Naive thymus-derived CD8-positive, alpha-beta T cell (primary cell): ENCODE results near the gene TRDN. TPM values are rescaled to one million over a fixed set of nuclear protein-coding genes. Genes with fewer than 3 reads are reported as not detected.

ENCODE experiments used
- ATAC-seq, 2 donors: fragments of 150-1000 bp; cut with Tn5 transposase in 1 of 2; sonication (Bioruptor Pico), chemical (Tn5 transposase) in 1 of 2; 1 replicate in 1 of 2; 2 replicates in 1 of 2; pipeline ENCODE4 v1.10.0; 2021; ENCODE audit warnings: mild to moderate bottlenecking in 2 of 2, moderate library complexity in 2 of 2
- POLR2A ChIA-PET: fragments of 350-600 bp; sonication (Branson Sonifier 250); formaldehyde crosslinking; loops from one replicate; lab custom pipeline; 2021; ENCODE audit warnings: antibody characterized with exemption; lab: Charles Lee
- DNase-seq, 10 donors: peaks; one replicate each; pipeline versions ENCODE4 v3.0.0 to v3.0.0-alpha.2; 2020 to 2022
- H3K27ac Mint-ChIP-seq, 10 donors: one replicate each; pipeline ENCODE4 v1.8.0; 2020 to 2022; ENCODE audit warnings: mild to moderate bottlenecking in 10 of 10, mixed read lengths in 10 of 10, moderate library complexity in 4 of 10, inconsistent platforms in 1 of 10
- H3K27me3 Mint-ChIP-seq, 5 donors: one replicate each; pipeline ENCODE4 v1.8.0; 2021 to 2022; ENCODE audit warnings: mixed read lengths in 5 of 5
- H3K36me3 Mint-ChIP-seq, 3 donors: one replicate each; pipeline ENCODE4 v1.8.0; 2020 to 2022; ENCODE audit warnings: mixed read lengths in 3 of 3, mild to moderate bottlenecking in 2 of 3, inconsistent platforms in 1 of 3
- H3K4me1 Mint-ChIP-seq, 4 donors: one replicate each; pipeline ENCODE4 v1.8.0; 2021 to 2022; ENCODE audit warnings: mixed read lengths in 4 of 4
- H3K4me3 Mint-ChIP-seq, 10 donors: one replicate each; pipeline ENCODE4 v1.8.0; 2020 to 2022; ENCODE audit warnings: mild to moderate bottlenecking in 10 of 10, mixed read lengths in 10 of 10, moderate library complexity in 6 of 10, inconsistent platforms in 1 of 10
- H3K9me3 Mint-ChIP-seq, 9 donors: one replicate each; pipeline ENCODE4 v1.8.0; 2020 to 2022; ENCODE audit warnings: mixed read lengths in 9 of 9, mild to moderate bottlenecking in 3 of 9, inconsistent platforms in 1 of 9, moderate library complexity in 1 of 9
- polyA plus RNA-seq, 3 donors: library from polyadenylated mRNA; unstranded; fragments of 300-500 nt; fragmentation: Illumina TruSeq; gene quantifications; one replicate each; pipeline ENCODE4 v1.2.3, GENCODE V29; 2021
- total RNA-seq, 8 experiments: library from RNA in 2 of 8; stranded (reverse) in 2 of 8; gene quantifications; one replicate each; pipeline ENCODE4 v1.2.3 and lab custom pipeline; 2021 to 2026

TRDN gene
- total and polyA plus RNA-seq, 5 experiments from 2014 or later = not detected

DNA sequence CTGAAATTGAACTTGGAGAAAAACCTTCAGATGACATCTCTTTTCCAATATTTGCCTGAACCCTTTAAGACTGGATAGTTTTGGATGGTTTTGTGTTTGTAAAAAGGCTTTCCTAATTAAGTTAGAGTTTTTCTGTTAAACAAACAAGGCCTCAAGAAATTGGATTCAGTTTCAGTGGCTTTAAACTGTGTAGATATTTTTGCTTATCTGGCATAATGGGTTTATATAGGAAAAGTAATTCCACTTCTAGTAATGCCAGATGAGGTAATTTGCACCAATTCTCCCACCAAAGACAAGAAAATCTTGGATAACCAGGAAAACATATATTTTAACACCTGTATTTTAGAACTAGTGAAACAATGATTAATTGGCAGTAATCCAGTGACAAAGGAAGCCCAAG is 12.0 kb upstream of the TRDN start:
- Mint-ChIP-seq H3K4me3 (no peak overlapping the region), H3K36me3 (no peaks in the 10 kb centered on the region), H3K27me3 (no peaks in the 10 kb centered on the region), H3K4me1 (no peaks in the 10 kb centered on the region), H3K27ac (no peak overlapping the region), H3K9me3 (peaks cover 0 to 15% (median 5%) of the 10 kb centered on the region in 9 donors)
- POLR2A ChIA-PET = no interaction called here
- no peak for ATAC-seq
- no peak for DNase-seq

DNA sequence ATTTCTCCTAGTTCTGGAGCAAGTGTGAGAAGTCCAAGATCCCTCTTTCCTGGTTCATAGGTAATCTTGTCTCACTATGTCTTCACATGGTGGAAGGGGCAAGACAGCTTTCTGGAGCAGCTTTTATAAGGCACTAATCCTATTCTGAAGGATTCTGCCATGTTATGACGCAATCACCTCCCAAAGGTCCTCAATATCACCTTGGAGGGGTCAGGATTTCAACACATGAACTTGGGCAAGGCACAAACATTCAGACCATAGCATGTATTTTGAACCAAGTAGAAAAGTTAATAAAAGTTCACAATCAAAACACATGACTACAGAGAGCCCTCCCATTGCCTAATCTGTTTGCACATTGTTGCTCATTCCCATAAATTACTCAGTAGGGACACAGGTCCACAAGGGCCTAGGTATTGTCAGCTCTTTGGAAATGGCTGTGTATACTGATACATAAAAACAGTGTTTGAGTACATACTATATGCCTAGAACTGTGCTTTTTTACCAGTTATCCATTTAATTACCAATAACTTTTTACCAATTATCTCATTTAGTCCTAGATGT is 11.3 kb upstream of the TRDN start:
- DNase-seq (no peak), ATAC-seq (no peak)
- no peak overlapping the region for H3K27ac Mint-ChIP-seq
- POLR2A ChIA-PET = no interaction called here
- no peaks in the 10 kb centered on the region for H3K27me3 Mint-ChIP-seq
- H3K4me1 Mint-ChIP-seq = no peaks in the 10 kb centered on the region
- no peak overlapping the region for H3K4me3 Mint-ChIP-seq
- H3K9me3 Mint-ChIP-seq = peaks cover 0 to 15% (median 5%) of the 10 kb centered on the region in 9 donors
- H3K36me3 Mint-ChIP-seq = no peaks in the 10 kb centered on the region

DNA sequence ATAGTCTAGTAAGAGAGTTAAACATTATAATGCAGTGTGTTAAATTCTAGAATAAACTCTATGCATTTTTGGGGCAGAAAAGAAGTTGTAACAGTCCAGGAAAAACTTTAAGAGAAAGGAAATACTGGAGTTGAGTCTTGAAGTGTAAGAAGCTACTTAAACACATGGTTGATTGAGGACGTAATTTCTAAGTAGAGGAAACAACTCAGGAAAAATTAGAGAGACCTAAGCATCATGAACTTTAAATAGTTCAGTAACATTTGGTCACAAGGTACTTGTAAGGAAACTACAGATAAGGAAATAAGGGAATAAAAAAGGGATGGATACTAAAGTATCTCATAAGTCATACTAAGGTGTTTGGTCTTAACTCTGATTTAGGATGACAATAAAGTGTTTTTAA is 4.7 kb upstream of the TRDN start:
- POLR2A ChIA-PET = no interaction called here
- no peaks in the 10 kb centered on the region for H3K27me3 Mint-ChIP-seq

DNA sequence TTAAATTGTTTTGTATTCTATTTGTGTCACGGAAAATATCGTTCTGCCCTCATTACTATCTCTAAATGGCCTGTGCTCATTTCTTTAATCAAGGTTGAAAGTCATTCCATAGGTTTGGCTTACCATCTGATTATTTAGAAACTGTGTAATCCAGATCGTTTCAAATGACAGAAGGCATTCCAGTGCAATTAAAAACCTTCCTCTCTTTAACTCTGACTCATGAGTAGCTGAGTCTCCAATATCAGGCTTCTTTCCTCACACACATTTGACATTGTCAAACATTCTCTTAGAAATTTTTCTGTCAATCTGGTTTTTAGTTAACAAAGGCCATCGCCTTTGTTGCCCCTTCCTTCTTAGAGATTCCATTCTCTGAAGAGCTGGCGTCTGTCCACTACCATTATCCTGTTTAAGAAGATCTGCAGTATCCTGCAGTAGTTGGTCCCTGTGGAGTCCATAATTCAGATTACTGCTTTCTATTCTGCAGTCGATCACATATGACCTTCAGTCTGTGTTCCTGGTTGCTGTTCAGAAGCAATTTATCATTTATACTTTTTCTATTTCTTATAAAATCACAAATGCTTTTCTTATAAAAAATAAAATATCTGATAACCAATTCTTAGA is 3.9 kb upstream of the TRDN start:
- Mint-ChIP-seq H3K36me3 (no peaks in the 10 kb centered on the region), H3K4me3 (no peak overlapping the region), H3K4me1 (no peaks in the 10 kb centered on the region), H3K9me3 (peaks cover 0 to 12% (median 0%) of the 10 kb centered on the region in 9 donors), H3K27ac (no peak overlapping the region), H3K27me3 (no peaks in the 10 kb centered on the region)
- POLR2A ChIA-PET = no interaction called here
- DNase-seq = no peak
- no peak for ATAC-seq

More for the DNA sequence above, 4.7 kb upstream of the TRDN start:
- H3K9me3 Mint-ChIP-seq = peaks cover 0 to 12% (median under 1%) of the 10 kb centered on the region in 9 donors
- ATAC-seq = no peak
- H3K36me3 Mint-ChIP-seq = no peaks in the 10 kb centered on the region
- no peak overlapping the region for H3K4me3 Mint-ChIP-seq
- no peak for DNase-seq
- H3K27ac Mint-ChIP-seq = no peak overlapping the region
- no peaks in the 10 kb centered on the region for H3K4me1 Mint-ChIP-seq

DNA sequence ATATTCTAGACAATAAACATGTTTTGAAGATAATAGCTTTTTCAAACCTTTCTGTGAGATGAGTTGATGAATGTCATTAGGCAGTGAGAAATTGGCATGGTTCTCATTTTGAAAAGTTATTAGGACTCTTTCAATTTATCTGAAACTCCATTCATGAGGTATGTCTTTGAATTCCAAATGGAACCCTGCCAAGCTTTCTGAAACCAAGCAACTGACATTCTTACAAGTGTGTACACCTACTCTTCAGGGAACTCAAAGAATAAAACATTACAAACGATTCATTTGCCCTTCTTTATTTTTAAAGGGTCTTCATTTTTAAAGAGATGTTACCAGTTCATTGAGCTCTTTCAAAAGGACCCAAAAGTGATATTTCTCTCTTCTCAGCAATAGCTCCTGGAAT is 2.1 kb upstream of the TRDN start:
- H3K27me3 Mint-ChIP-seq = no peaks in the 10 kb centered on the region
- no peak overlapping the region for H3K4me3 Mint-ChIP-seq
- peaks cover 0 to 7% (median 0%) of the 10 kb centered on the region in 9 donors for H3K9me3 Mint-ChIP-seq
- no peak overlapping the region for H3K27ac Mint-ChIP-seq
- H3K4me1 Mint-ChIP-seq = no peaks in the 10 kb centered on the region
- no peak for DNase-seq
- no peaks in the 10 kb centered on the region for H3K36me3 Mint-ChIP-seq
- no peak for ATAC-seq
- POLR2A ChIA-PET = no interaction called here

DNA sequence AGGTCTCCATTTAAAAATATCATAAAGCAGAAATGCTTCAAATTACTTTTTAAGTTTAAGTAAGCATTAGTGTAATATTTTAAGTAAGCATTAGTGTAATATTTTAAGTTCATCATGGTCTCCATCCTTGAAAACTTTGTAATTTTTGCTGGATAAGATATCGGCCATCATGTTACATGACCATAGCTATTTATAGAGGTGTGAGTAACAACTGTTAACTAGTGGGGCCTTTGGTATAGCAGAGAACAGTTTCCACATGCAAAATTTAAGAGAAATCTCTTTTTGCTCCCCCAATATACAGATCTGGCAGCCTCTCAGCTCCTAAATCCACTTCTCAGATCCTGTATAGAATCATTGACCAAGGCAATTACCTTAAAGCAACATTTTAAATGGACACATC is 468 bp downstream of the TRDN start:
- no peaks in the 10 kb centered on the region for H3K27me3 Mint-ChIP-seq
- H3K9me3 Mint-ChIP-seq = peaks cover 0 to 3% (median 0%) of the 10 kb centered on the region in 9 donors
- no peaks in the 10 kb centered on the region for H3K36me3 Mint-ChIP-seq
- DNase-seq (no peak), ATAC-seq (no peak)
- POLR2A ChIA-PET = no interaction called here
- H3K27ac Mint-ChIP-seq = no peak overlapping the region
- no peaks in the 10 kb centered on the region for H3K4me1 Mint-ChIP-seq
- H3K4me3 Mint-ChIP-seq = no peak overlapping the region

DNA sequence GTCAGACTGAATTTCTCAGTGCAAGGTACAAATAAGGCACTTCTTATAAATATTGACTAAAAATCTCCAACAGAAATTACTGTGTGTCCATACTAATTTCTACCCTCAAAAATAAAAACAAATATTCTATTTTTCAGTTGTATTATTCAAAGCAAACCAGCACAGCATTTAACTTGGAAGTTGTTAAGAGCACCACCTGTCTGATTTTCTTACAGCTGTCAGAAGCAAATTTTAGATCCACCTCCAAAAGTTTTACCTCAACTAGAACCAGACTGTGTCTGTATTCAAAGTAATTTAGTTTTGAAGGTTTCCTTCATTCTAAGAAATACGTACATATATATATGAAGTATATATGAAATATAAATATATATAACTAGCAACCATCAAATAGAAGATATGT is 1.2 kb downstream of the TRDN start:
- Mint-ChIP-seq H3K27me3 (no peaks in the 10 kb centered on the region), H3K4me1 (no peaks in the 10 kb centered on the region), H3K4me3 (no peak overlapping the region), H3K27ac (no peak overlapping the region), H3K9me3 (peaks cover 0 to 3% (median 0%) of the 10 kb centered on the region in 9 donors), H3K36me3 (no peaks in the 10 kb centered on the region)
- POLR2A ChIA-PET = no interaction called here
- ATAC-seq (no peak), DNase-seq (no peak)

DNA sequence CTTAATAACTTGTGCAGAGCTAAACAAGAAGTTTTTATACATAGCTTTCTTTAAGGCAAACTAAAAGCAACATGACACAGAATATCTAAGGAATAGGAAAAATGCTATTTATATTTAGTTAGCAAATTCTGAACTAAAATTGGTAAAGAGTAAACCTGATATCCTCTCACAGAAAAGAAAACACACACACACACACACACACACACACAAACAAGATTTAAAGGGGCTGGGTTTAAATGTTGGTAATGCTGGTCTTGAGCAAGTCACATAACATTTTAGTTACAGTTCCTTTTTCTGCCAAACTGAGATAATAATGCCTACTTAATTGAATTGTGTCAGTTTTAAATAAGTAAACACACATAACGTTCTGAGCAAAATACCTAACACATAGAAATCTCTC is 1.6 kb downstream of the TRDN start:
- Mint-ChIP-seq H3K4me3 (no peak overlapping the region), H3K36me3 (no peaks in the 10 kb centered on the region), H3K9me3 (peaks cover 0 to 2% (median 0%) of the 10 kb centered on the region in 9 donors), H3K27me3 (no peaks in the 10 kb centered on the region), H3K27ac (no peak overlapping the region), H3K4me1 (no peaks in the 10 kb centered on the region)
- POLR2A ChIA-PET = no interaction called here
- ATAC-seq (no peak), DNase-seq (no peak)

DNA sequence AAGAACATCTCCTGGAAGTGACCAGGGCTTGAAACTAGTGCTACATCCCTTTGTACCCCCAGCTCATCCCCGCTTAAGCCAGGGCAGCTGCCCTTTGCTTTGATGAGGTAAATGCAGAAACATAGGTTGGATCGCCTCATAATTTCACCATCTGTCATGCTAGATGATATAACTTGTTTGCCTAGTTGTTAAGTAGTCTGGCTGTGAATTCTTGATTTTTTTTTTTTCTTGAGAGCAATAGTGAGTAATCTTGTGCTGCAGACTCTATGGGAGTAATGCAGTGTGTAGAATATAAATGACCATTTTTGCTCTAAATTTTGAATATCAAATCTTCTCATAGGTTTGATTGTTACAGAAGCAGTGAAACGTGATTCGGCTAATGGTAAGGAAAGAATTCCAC is 4.1 kb downstream of the TRDN start:
- ATAC-seq = no peak
- no peak overlapping the region for H3K27ac Mint-ChIP-seq
- no peak for DNase-seq
- H3K4me3 Mint-ChIP-seq = no peak overlapping the region
- H3K4me1 Mint-ChIP-seq = no peaks in the 10 kb centered on the region
- no peaks in the 10 kb centered on the region for H3K36me3 Mint-ChIP-seq
- H3K27me3 Mint-ChIP-seq = no peaks in the 10 kb centered on the region
- POLR2A ChIA-PET = no interaction called here
- H3K9me3 Mint-ChIP-seq = peaks cover 0 to 2% (median 0%) of the 10 kb centered on the region in 9 donors

DNA sequence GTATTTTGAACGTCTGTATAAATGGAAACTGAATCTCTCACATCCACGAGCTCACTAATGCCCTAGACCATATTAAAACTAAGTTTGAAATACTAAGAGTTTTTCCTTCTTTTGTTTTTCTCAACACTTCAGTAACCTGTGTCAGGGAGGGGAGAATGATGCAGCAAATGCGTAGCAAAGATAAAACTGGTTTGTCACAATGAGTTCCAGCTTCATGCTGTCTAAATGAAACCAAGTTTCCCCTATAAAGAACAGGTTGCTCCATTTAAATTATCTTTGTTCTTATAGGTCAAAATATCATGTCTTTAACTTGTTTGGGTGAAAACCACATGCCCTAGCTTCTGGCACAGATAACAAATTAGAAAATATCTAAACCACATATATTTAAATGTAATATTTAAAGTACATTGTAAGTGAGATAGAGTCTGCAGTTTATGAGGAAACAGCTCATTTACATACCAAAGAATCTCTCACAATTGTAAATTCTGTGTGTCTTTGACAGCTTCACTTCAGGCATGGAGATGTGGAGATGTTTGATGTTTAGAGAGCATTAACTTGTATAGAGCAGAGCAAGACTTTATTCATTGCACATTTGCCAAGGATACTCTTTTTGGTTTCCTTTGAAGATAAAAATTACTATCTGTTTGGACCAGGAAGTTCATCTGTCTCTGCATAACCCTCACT is 7.3 kb downstream of the TRDN start:
- no peak overlapping the region for H3K27ac Mint-ChIP-seq
- ATAC-seq = no peak
- no peaks in the 10 kb centered on the region for H3K36me3 Mint-ChIP-seq
- DNase-seq = no peak
- H3K4me3 Mint-ChIP-seq = no peak overlapping the region
- H3K27me3 Mint-ChIP-seq = no peaks in the 10 kb centered on the region
- H3K4me1 Mint-ChIP-seq = no peaks in the 10 kb centered on the region
- peaks cover 0 to 2% (median 0%) of the 10 kb centered on the region in 9 donors for H3K9me3 Mint-ChIP-seq
- POLR2A ChIA-PET = no interaction called here

DNA sequence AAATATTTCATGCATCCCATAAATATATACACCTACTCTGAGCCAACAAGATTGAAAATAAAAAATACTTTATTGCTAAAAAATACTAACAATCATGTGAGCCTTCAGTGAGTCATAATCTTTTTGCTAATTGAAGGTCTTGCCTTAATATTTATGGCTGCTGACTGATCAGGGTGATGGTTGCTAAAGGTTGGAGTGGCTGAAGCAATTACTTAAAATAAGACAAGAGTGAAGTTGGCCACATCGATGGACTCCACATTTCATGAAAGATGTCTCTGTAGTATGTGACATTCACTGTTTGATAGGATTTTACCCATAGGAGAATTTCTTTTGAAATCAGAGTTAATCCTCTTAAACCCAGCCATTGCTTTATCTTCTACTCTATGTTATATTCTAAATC is 11.1 kb downstream of the TRDN start:
- Mint-ChIP-seq H3K27ac (no peak overlapping the region), H3K4me3 (no peak overlapping the region), H3K36me3 (no peaks in the 10 kb centered on the region), H3K4me1 (no peaks in the 10 kb centered on the region), H3K9me3 (peaks cover 0 to 6% (median 0%) of the 10 kb centered on the region in 9 donors), H3K27me3 (no peaks in the 10 kb centered on the region)
- ATAC-seq (no peak), DNase-seq (no peak)
- POLR2A ChIA-PET = no interaction called here

DNA sequence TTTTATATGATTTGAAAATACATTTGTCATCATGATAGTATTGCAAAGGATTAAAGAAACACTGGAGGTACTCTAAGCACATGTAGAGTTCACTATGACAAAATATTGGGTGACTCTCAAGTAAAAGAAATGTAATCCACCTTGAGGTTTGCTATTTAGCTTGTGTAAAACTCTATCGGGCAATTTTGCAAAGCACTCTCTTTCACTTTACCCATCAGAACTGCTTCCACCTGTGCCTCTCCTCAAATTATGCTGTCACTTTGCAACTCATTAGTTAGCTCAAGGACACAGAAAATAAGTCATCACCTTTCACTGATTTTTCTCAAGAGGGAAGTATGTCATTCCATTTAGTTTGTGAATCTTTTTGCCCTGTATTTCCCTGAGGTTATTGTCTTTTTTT is 14.0 kb downstream of the TRDN start:
- Mint-ChIP-seq H3K9me3 (peaks cover 0 to 12% (median 0%) of the 10 kb centered on the region in 9 donors), H3K36me3 (no peaks in the 10 kb centered on the region), H3K4me1 (no peaks in the 10 kb centered on the region), H3K27me3 (no peaks in the 10 kb centered on the region), H3K4me3 (no peak overlapping the region), H3K27ac (no peak overlapping the region)
- no peak for DNase-seq
- POLR2A ChIA-PET = no interaction called here
- ATAC-seq = no peak

DNA sequence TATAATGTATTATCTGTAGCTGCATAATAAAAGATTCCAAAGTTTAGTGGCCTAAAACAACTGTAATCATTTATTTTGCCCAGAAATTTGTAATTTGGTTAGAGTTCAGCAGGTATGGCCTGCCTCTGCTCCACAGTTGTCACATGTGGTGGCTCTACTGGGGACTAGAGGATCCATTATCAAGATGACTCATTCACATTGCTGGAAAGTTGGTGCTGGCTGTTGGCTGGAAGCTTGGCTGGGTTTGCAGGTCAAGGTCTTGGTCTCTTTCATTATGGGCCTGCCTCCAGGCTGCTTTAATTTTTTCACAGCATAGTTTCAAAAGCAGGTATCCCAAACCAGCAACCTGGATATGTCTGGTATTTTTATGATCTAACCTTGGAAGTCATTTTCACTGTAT is 17.6 kb downstream of the TRDN start:
- no peak for ATAC-seq
- Mint-ChIP-seq H3K4me1 (no peaks in the 10 kb centered on the region), H3K36me3 (no peaks in the 10 kb centered on the region), H3K4me3 (no peak overlapping the region), H3K27ac (no peak overlapping the region), H3K27me3 (no peaks in the 10 kb centered on the region), H3K9me3 (peaks cover 0 to 15% (median 0%) of the 10 kb centered on the region in 9 donors)
- no peak for DNase-seq
- POLR2A ChIA-PET = no interaction called here
